DMS114 treated with DMSO at 0.1 percent for 48 hours (cell line): ENCODE data around the gene SERPINA4.

Experiments
- DNase-seq: peaks from one replicate; lab custom pipeline; 2025; ENCODE audit not compliant: unreplicated experiment; lab: John Stamatoyannopoulos, UW

Gene SERPINA4

GRCh38 chr14:94560751-94561655 is at the start of gene SERPINA4:
Gene SERPINA4, plus strand, starts transcription at chr14:94561442. Its CDS starts 2,041 bp downstream, at chr14:94563483.
- DNase-seq = no peak

GRCh38 chr14:94514351-94514750 is 46.9 kb upstream of the SERPINA4 start:
- no peak for DNase-seq

DNA sequence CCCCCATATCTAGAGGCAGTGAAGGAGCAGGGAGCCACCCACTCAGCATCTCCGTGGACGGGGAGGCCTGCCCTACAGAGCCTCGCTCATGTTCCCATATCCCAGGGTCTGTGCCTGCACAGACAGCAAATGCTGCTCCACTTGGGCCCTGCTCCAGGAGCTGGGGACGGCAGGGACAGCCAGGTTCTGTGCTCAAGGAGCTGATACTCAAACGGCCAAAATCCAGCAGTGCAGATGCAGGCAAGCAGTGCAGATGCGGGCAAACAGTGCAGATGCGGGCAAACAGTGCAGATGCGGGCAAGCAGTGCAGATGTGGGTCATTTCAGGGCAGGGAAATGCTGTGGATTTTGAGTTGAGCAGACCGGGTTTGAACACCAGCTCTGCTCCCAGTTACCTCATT is 45.8 kb upstream of the SERPINA4 start:
- DNase-seq = no peak

GRCh38 chr14:94515856-94516255 is 45.4 kb upstream of the SERPINA4 start:
- no peak for DNase-seq

DNA sequence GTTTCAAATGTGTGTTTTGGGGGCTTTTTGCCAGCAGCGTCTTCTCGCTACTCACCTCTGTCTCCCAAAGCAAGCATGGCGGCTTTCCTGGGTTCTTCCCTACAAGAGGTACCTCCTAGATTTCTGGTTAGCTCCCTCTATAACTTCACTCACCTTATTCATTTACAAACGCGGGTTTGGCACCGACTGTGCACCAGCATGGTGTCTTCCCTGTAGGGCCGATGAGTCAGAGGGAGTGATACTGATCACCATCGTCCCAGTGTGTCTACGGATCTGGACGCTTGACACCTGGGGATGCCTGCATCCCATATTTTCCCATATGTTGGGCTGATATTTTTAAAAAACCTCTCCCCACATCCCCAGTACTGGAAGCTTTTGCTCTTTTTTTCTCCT is 44.0 kb upstream of the SERPINA4 start:
- DNase-seq = no peak

DNA sequence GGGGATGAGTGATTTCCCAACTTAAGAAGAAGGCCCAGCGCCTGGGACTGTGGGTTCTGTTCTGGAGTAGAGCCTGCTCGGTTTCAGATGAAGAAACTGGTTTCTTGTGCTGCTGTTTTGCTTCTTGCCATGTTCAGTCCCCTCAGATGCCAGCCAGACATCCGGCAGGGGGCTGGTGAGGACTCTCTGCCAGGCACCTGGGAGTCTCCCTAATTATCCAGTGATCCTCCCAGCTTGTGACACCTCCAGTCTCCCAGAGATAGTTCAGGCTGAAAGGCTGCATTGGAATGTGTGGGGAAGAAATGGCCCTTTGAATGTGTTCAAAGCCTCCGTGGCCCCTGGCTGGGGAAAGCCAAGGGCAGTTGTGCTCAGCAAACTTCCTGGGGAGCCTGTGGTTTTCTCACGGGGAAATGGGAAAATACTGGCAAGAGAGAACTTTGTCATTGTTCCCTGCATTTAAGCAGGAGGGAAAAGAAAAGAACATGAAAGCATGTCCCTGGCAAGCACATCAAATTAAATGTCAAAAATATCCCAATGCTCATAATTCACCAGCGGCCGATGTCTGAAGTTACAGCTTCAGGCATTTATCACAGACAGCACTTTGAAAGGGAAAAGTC is 43.5 kb upstream of the SERPINA4 start:
- DNase-seq = no peak

- DNase-seq = no peak
Observed at GRCh38 chr14:94521375-94522114, 39.7 kb upstream of the SERPINA4 start.

DNA sequence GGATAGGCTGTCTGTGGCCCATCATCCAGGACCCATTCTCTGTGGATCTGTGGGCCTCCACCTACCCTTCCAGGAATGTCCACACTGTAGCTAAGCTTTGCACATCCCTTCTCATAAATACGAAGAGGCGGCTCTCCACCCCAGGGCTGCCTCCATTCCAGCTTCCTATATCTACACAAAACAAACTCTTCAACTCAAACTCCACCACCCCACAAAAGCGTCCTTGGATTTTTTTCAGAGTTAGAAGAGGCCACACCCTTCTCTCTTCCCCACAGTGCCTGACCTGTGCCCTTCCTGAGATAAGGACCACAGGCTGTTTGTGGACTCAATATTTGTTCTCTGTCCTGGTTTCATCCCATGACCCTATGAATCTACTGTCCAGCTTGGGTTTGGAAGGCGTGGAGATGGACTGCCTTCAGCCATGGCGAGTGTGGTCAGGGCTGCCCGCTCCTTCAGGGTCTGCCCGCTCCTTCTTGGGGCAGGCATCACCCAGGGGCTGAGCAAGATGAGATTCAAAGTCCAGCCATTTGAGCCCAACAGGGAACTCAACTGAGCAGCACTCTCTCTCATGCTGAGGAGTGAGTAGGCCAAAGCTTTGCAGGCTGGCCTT is 39.0 kb upstream of the SERPINA4 start:
- no peak for DNase-seq

DNA sequence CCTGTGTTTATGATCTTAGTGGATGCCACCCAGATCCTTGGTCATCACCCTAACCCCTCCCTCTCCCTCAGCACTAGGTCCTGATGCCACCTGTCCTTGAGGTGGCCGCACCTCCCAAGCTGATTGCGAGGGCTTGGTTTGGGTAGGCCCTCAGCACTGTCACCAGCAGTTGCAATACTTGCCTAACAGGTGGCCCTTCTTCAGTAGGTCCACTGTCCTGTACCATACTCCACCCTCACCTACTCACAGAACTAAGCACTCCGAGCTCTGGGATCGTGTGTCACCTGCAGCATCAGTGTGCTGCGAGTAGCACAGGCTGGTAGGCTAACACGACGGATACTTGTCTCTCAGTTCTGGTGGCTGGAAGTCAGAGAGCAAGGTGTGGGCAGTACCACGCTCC is 38.0 kb upstream of the SERPINA4 start:
- no peak for DNase-seq

DNA sequence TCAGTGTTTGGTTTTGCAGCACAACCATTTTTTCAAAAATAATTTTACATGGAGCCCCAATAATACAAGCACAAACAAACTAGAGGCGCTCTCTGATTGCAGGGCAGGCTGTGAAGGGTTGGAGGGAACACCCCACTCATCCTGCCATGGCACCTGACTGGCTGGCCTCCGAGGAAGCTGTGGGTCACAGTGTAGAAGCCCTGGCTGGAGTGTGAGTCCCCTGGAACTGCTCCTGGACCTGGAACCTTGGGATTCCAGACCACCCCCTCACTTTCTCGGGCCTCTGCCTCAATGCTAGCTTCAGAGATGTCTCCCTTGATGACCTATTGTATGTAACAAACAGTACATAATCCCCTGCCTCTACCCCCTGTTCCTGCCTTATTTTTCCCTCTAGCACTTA is 37.1 kb upstream of the SERPINA4 start:
- DNase-seq = no peak

- DNase-seq = no peak
Observed at GRCh38 chr14:94531187-94531586, 30.1 kb upstream of the SERPINA4 start.

DNA sequence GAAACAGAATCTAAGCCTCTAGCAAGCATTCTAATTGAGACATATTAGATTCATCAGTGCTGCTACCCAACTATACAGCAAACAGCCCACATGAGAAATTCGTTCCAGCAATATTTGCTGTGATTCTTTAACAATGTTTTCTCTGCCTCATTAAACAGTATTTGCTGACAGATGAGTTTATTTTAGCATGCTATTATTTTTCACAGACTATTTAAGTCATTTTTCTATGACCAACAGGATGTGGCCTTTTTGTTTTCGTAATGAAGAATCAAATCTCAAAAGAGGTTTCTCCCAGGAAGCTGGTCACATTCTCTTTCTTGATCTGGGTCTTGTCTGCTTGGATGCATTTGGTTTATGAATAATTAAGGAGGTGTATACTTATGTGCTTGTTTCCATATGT is 28.8 kb upstream of the SERPINA4 start:
- no peak for DNase-seq

- no peak for DNase-seq
Observed at GRCh38 chr14:94535506-94535905, 25.7 kb upstream of the SERPINA4 start.

DNA sequence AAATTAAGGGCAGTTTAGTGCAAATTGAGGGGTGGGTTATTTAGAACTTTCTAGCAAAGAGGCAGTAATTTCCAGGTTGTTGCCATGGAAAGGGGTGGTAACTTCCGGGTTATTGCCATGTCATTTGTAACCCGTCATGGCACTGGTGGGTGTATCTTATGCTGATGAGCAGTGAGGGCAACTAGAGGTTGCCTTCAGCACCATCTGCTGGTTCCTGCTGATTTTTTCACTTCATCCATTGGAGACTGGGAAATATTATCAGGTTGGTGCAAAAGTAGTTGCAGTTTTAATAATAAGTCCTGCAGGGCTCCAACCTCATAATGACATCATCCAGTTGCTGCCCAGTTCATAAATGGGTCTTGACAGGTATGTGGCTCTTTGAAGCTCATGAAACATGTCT is 24.4 kb upstream of the SERPINA4 start:
- no peak for DNase-seq

- DNase-seq = no peak
Observed at GRCh38 chr14:94538070-94538740, 23.0 kb upstream of the SERPINA4 start.

DNA sequence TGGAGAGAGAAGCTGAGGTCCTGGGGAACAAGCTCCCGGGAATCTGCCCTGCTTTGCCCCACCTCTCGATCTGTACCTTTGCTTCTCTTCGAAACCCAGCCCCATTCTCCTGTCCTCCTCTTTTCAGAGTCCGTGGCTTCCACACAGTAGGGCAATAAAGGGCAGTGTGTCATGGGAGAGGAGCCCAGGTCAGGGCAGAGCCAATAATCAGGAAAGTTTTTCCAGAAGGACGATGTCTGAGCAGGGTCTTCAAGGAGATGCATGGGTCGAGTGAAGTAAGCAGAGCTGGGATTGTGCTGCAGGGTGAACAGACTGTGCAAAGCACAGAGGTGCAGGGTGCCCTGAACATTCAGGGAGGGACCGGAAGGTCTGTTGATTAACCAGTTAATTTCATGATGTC is 22.1 kb upstream of the SERPINA4 start:
- no peak for DNase-seq

DNA sequence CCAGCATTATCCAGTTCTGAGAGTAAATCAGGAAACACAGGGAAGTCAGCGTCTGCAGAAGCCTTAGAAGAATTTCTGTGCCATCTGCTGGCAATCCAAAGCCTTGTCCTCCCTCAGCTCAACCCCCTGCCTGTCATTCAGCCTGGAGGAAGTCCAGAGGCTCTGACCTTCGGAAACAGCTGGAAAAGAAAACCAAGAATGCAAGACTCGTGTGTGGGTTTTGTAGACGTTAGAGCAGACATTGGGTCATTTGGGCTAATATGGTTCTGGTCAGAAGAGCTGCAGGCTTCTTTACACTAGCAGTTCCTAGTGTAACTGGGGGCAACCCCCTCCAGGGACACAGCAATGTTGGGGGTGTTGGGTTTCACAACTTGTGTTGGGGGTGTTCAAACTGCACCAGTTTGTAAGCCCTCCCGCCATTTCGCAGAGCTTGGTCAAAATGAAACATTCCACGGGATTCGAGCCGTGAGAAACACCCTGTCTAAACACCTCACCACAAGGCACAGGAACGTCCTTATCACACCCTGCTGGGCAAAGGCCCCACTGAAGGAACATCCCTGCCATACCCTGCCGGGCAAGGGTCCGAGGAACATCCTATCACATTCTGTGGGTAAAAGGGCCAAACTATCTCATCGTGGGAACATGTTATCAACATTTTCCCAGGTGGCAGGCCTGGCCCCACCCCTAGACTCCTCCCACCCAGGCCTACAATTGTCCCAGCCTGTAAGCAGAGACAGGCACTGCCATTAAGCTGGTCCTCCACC is 21.0 kb upstream of the SERPINA4 start:
- no peak for DNase-seq

DNA sequence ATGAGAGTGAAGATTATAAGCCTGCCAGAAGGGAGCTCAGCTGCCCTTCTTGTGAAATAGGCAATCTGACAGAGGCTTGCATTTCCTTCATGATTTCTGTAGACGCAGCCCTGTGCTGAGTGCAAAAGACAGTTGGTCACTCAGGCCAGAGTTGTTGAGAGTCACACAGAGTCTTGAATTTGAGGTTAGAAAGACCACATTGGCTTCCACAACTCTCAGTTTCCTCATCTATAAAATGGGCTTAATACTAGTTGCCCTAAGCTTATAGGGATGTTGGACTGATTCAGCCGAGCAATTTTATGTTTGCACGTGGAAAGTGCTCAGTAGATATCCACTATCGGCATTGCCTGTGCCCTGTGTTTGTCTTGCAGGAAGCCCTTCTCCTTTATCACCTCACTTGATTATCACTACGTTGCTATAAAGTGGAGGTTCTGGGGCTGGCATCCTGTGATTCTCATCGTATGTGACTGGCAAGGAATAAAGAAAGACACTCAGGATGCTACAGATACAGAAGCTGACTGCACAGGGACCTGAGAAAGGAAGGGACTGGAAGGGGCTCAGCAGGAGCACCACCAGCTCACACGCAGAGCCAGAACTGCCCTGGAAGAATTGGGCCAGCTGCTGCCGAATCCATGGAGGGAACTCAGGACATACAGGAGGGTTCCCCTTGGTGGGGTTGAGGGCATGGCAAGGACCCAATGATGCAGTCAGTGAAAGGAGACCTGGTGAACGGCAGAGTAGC is 19.8 kb upstream of the SERPINA4 start:
- DNase-seq = no peak

DNA sequence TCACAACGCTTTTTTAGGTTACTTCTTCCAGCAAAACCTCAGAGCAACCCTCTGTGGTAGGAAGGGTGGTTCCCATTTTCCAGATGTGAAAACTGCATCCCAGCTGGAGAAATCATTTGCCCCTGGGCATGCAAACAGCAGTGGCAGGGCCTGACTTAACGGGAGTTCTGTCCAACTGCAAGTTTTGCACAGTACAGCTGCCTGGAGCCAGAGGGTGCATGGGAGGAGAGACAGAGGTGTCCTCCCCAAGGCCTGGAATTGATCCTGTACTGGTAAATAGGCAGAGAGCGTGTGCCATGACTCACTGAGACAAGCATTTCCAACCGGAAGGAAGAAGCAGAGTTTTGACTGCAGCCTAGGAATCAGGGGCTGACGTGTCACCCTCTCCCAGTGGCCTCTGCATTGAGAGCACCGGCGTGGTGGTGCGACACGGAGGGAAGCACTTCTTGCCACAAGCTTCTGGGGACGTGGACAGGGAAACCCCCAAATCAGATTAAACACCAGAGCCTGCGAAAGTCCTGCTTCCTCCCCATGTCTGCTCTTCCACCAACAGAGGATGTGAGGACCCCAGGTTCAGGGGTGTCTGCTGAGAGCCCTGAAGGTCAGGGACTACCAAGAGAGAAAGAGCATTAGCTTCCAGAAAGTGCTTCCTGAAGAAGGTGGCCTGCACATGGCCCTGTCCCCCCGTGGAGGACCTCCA is 19.0 kb upstream of the SERPINA4 start:
- no peak for DNase-seq
